CD4-positive, alpha-beta T cell treated with Interferon gamma for 1 hour (primary cell): ENCODE measurements around the gene CGB2.

Experiments used
- DNase-seq: peaks from one replicate; pipeline ENCODE4 v3.0.0-alpha.2; 2020

The CGB2 gene

GRCh38 chr19:49070416-49070815, 38.7 kb downstream of the CGB2 start:
- DNase-seq, result no peak

- no peak for DNase-seq
These were observed 40.3 kb downstream of the CGB2 start for GRCh38 chr19:49071860-49072547.

GRCh38 chr19:49073514-49074378, 42.1 kb downstream of the CGB2 start:
- no peak for DNase-seq

GRCh38 chr19:49074869-49075268, 43.2 kb downstream of the CGB2 start:
- peak; percentile 22 for DNase-seq

GRCh38 chr19:49080392-49080791, 48.7 kb downstream of the CGB2 start:
- no peak for DNase-seq

- no peak for DNase-seq
These were observed 49.6 kb downstream of the CGB2 start for GRCh38 chr19:49081273-49081672.
